ENCODE measurements around the gene PSG6. TPM values are rescaled to one million over a fixed set of nuclear protein-coding genes. Genes with fewer than 3 reads are reported as not detected.
"Not testable (repeated sequence)": the region's sequence is repeated elsewhere in the genome, so short reads cannot be mapped to it uniquely, and the experiment has no call there.

The PSG6 gene
- total RNA-seq, 1 experiment from 2014 or later, result not detected

GRCh38 chr19:42853231-42853630 is 64.5 kb downstream of the PSG6 start:
- not testable (repeated sequence) for H3K4me2 ChIP-seq (ENCODE audit: low read depth, low read length, poor library complexity, severe bottlenecking); H3K27ac ChIP-seq (ENCODE audit: low read length); H3K9me3 ChIP-seq (ENCODE audit: low read length); H3K4me1 ChIP-seq (ENCODE audit: low read length); H3K9ac ChIP-seq (ENCODE audit: low read length); H2AFZ ChIP-seq (ENCODE audit: low read length); DNase-seq; H3K36me3 ChIP-seq (ENCODE audit: insufficient read depth, low read length); H3K4me3 ChIP-seq (ENCODE audit: low read length); H3K27me3 ChIP-seq (ENCODE audit: low read length); H3K79me2 ChIP-seq (ENCODE audit: low read length); H3K9me2 ChIP-seq (replicated peaks; ENCODE audit: insufficient read depth, low read length); H4K20me1 ChIP-seq (ENCODE audit: insufficient read depth, low read depth, low read length)

GRCh38 chr19:42852821-42853220 is 64.9 kb downstream of the PSG6 start:
- H3K9me2 ChIP-seq (replicated peaks; ENCODE audit: insufficient read depth, low read length); H2AFZ ChIP-seq (ENCODE audit: low read length); H3K9me3 ChIP-seq (ENCODE audit: low read length); H3K36me3 ChIP-seq (ENCODE audit: insufficient read depth, low read length); H3K27me3 ChIP-seq (ENCODE audit: low read length); H4K20me1 ChIP-seq (ENCODE audit: insufficient read depth, low read depth, low read length); H3K4me1 ChIP-seq (ENCODE audit: low read length); H3K79me2 ChIP-seq (ENCODE audit: low read length); H3K4me3 ChIP-seq (ENCODE audit: low read length); H3K27ac ChIP-seq (ENCODE audit: low read length); DNase-seq; H3K9ac ChIP-seq (ENCODE audit: low read length); H3K4me2 ChIP-seq (ENCODE audit: low read depth, low read length, poor library complexity, severe bottlenecking): not testable (repeated sequence)

Other genes starting within 250 kb of the PSG6 start
- not detected in 2 replicates for gene PSG3, start 177.4 kb downstream of the PSG6 start, total RNA-seq (2014; rRNA removed; shearing (Covaris generic); ENCODE audit: low replicate concordance)
- gene PSG8, start 152.2 kb downstream of the PSG6 start, total RNA-seq (2014; rRNA removed; shearing (Covaris generic); ENCODE audit: low replicate concordance), result not detected in 2 replicates
- not detected in 2 replicates for gene PSG1, start 38.2 kb downstream of the PSG6 start, total RNA-seq (2014; rRNA removed; shearing (Covaris generic); ENCODE audit: low replicate concordance)
- not detected in 2 replicates for gene PSG7, start 19.3 kb upstream of the PSG6 start, total RNA-seq (2014; rRNA removed; shearing (Covaris generic); ENCODE audit: low replicate concordance)
- gene PSG11, start 108.6 kb upstream of the PSG6 start, total RNA-seq (2014; rRNA removed; shearing (Covaris generic); ENCODE audit: low replicate concordance), result not detected in 2 replicates
- gene PSG2, start 164.8 kb upstream of the PSG6 start, total RNA-seq (2014; rRNA removed; shearing (Covaris generic); ENCODE audit: low replicate concordance), result not detected in 2 replicates

Measured in Karpas-422 (cell line).